ENCODE data around the gene ROBO4.

Gene ROBO4

GRCh38 chr11:124839128-124839971 lies 58.3 kb downstream of the ROBO4 start:
- DNase-seq = peak; percentile 26

GRCh38 chr11:124838805-124839127 lies 58.9 kb downstream of the ROBO4 start:
- no peak for DNase-seq

GRCh38 chr11:124837491-124837856 lies 60.2 kb downstream of the ROBO4 start:
- DNase-seq = no peak

GRCh38 chr11:124835918-124836317 lies 61.7 kb downstream of the ROBO4 start:
- no peak for DNase-seq

GRCh38 chr11:124834526-124835180 lies 63.0 kb downstream of the ROBO4 start:
- DNase-seq = no peak
